Measurements from ENCODE around the gene UACA. TPM values are rescaled to one million over a fixed set of nuclear protein-coding genes. Genes with fewer than 3 reads are reported as not detected.
"Not testable (repeated sequence)": the region's sequence is repeated elsewhere in the genome, so short reads cannot be mapped to it uniquely, and the experiment has no call there.

UACA gene
- total RNA-seq, 3 donors from 2014 or later (not counting 1 experiment from before 2014, with no cell fraction given): 1.1 to 3.1 (median 2.1) TPM

GRCh38 chr15:70741107-70741531, 22.2 kb downstream of the UACA start:
- Mint-ChIP-seq H3K27me3 (ENCODE audit: low read depth in 2 of 2) (peaks cover 0 to 7% of the 10 kb centered on the region in 2 donors), H3K36me3 (no peaks in the 10 kb centered on the region), H3K9me3 (no peaks in the 10 kb centered on the region), H3K27ac (no peak overlapping the region), H3K4me3 (no peak overlapping the region), H3K4me1 (peaks cover 12% of the 10 kb centered on the region in 2 donors)
- DNase-seq (no peak), ATAC-seq (no peak)
- intact Hi-C loops (cut with micrococcal nuclease): no loop called here
- Histone ChIP-seq H3K9me3 (ENCODE audit: control insufficient read depth, insufficient read depth, low read length) (no peaks in the 10 kb centered on the region), H3K36me3 (ENCODE audit: control insufficient read depth, insufficient read depth, low read length) (no peaks in the 10 kb centered on the region), H3K27me3 (ENCODE audit: control insufficient read depth, insufficient read depth, low read length) (no peaks in the 10 kb centered on the region), H3K4me3 (ENCODE audit: low read length) (no peak overlapping the region), H3K4me1 (ENCODE audit: control insufficient read depth, insufficient read depth, low read length) (no peaks in the 10 kb centered on the region), H3K27ac (ENCODE audit: low read length) (no peak overlapping the region)
- 78% methylated on average over 1 of the region's 1 CpG for WGBS (ENCODE audit: insufficient coverage)
- TF ChIP-seq CTCF (IDR thresholded peaks at IDR 0.05): no peak

GRCh38 chr15:70735040-70735439, 28.3 kb downstream of the UACA start:
- DNase-seq; intact Hi-C loops (cut with micrococcal nuclease); H3K36me3 Mint-ChIP-seq; H3K4me1 ChIP-seq (ENCODE audit: control insufficient read depth, insufficient read depth, low read length); H3K27me3 ChIP-seq (ENCODE audit: control insufficient read depth, insufficient read depth, low read length); H3K4me1 Mint-ChIP-seq; H3K4me3 Mint-ChIP-seq; H3K9me3 Mint-ChIP-seq; H3K9me3 ChIP-seq (ENCODE audit: control insufficient read depth, insufficient read depth, low read length); H3K36me3 ChIP-seq (ENCODE audit: control insufficient read depth, insufficient read depth, low read length); H3K27me3 Mint-ChIP-seq (ENCODE audit: low read depth in 2 of 2); ATAC-seq; H3K27ac ChIP-seq (ENCODE audit: low read length); H3K27ac Mint-ChIP-seq; H3K4me3 ChIP-seq (ENCODE audit: low read length): not testable (repeated sequence)
- 100% methylated on average over 2 of the region's 3 CpGs for WGBS (ENCODE audit: insufficient coverage)

GRCh38 chr15:70729164-70729563, 34.2 kb downstream of the UACA start:
- 94% methylated on average over 5 of the region's 5 CpGs for WGBS (ENCODE audit: insufficient coverage)
- no peak for ATAC-seq
- Mint-ChIP-seq H3K36me3 (no peaks in the 10 kb centered on the region), H3K9me3 (no peaks in the 10 kb centered on the region), H3K27me3 (ENCODE audit: low read depth in 2 of 2) (peaks cover 0 to 10% of the 10 kb centered on the region in 2 donors), H3K4me3 (no peak overlapping the region), H3K4me1 (peaks cover 5% of the 10 kb centered on the region in 2 donors), H3K27ac (no peak overlapping the region)
- Histone ChIP-seq H3K4me1 (ENCODE audit: control insufficient read depth, insufficient read depth, low read length) (no peaks in the 10 kb centered on the region), H3K27ac (ENCODE audit: low read length) (no peak overlapping the region), H3K4me3 (ENCODE audit: low read length) (no peak overlapping the region), H3K9me3 (ENCODE audit: control insufficient read depth, insufficient read depth, low read length) (no peaks in the 10 kb centered on the region), H3K27me3 (ENCODE audit: control insufficient read depth, insufficient read depth, low read length) (peaks cover 9% of the 10 kb centered on the region), H3K36me3 (ENCODE audit: control insufficient read depth, insufficient read depth, low read length) (no peaks in the 10 kb centered on the region)
- DNase-seq: no peak
- intact Hi-C loops (cut with micrococcal nuclease): loop anchor here (10.0 kb wide), 3 partner anchors 54 to 1254 kb away; no protein-coding TSS in a partner anchor
- TF ChIP-seq CTCF (IDR thresholded peaks at IDR 0.05): no peak

- no CpG with 5 or more reads among the region's 1 CpG for WGBS (ENCODE audit: insufficient coverage)
- H3K9me3 Mint-ChIP-seq: no peaks in the 10 kb centered on the region
Measured at GRCh38 chr15:70726753-70727152, 36.6 kb downstream of the UACA start.

More at GRCh38 chr15:70726753-70727152, 36.6 kb downstream of the UACA start:
- H3K36me3 Mint-ChIP-seq: no peaks in the 10 kb centered on the region
- H3K4me1 Mint-ChIP-seq: peaks cover 5% of the 10 kb centered on the region in 2 donors
- no peak overlapping the region for H3K4me3 ChIP-seq (ENCODE audit: low read length)
- no peak overlapping the region for H3K27ac Mint-ChIP-seq
- H3K4me3 Mint-ChIP-seq: no peak overlapping the region
- no peaks in the 10 kb centered on the region for H3K36me3 ChIP-seq (ENCODE audit: control insufficient read depth, insufficient read depth, low read length)
- H3K27me3 ChIP-seq (ENCODE audit: control insufficient read depth, insufficient read depth, low read length): peaks cover 9% of the 10 kb centered on the region
- peaks cover 3 to 15% of the 10 kb centered on the region in 2 donors for H3K27me3 Mint-ChIP-seq (ENCODE audit: low read depth in 2 of 2)
- ATAC-seq (no peak), DNase-seq (no peak)
- H3K27ac ChIP-seq (ENCODE audit: low read length): no peak overlapping the region
- intact Hi-C loops (cut with micrococcal nuclease): loop anchor here (10.0 kb wide), 3 partner anchors 52 to 1252 kb away; no protein-coding TSS in a partner anchor
- no peak for TF ChIP-seq CTCF (IDR thresholded peaks at IDR 0.05)
- H3K9me3 ChIP-seq (ENCODE audit: control insufficient read depth, insufficient read depth, low read length): no peaks in the 10 kb centered on the region
- no peaks in the 10 kb centered on the region for H3K4me1 ChIP-seq (ENCODE audit: control insufficient read depth, insufficient read depth, low read length)
